NCI-H526 (cell line): ENCODE results near the gene NEO1.

Experiments used
- DNase-seq, 2 experiments: peaks; one replicate each; lab custom pipeline; 2025; lab: John Stamatoyannopoulos, UW

NEO1 gene, protein sequence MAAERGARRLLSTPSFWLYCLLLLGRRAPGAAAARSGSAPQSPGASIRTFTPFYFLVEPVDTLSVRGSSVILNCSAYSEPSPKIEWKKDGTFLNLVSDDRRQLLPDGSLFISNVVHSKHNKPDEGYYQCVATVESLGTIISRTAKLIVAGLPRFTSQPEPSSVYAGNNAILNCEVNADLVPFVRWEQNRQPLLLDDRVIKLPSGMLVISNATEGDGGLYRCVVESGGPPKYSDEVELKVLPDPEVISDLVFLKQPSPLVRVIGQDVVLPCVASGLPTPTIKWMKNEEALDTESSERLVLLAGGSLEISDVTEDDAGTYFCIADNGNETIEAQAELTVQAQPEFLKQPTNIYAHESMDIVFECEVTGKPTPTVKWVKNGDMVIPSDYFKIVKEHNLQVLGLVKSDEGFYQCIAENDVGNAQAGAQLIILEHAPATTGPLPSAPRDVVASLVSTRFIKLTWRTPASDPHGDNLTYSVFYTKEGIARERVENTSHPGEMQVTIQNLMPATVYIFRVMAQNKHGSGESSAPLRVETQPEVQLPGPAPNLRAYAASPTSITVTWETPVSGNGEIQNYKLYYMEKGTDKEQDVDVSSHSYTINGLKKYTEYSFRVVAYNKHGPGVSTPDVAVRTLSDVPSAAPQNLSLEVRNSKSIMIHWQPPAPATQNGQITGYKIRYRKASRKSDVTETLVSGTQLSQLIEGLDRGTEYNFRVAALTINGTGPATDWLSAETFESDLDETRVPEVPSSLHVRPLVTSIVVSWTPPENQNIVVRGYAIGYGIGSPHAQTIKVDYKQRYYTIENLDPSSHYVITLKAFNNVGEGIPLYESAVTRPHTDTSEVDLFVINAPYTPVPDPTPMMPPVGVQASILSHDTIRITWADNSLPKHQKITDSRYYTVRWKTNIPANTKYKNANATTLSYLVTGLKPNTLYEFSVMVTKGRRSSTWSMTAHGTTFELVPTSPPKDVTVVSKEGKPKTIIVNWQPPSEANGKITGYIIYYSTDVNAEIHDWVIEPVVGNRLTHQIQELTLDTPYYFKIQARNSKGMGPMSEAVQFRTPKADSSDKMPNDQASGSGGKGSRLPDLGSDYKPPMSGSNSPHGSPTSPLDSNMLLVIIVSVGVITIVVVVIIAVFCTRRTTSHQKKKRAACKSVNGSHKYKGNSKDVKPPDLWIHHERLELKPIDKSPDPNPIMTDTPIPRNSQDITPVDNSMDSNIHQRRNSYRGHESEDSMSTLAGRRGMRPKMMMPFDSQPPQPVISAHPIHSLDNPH (N-terminal part only)

DNA sequence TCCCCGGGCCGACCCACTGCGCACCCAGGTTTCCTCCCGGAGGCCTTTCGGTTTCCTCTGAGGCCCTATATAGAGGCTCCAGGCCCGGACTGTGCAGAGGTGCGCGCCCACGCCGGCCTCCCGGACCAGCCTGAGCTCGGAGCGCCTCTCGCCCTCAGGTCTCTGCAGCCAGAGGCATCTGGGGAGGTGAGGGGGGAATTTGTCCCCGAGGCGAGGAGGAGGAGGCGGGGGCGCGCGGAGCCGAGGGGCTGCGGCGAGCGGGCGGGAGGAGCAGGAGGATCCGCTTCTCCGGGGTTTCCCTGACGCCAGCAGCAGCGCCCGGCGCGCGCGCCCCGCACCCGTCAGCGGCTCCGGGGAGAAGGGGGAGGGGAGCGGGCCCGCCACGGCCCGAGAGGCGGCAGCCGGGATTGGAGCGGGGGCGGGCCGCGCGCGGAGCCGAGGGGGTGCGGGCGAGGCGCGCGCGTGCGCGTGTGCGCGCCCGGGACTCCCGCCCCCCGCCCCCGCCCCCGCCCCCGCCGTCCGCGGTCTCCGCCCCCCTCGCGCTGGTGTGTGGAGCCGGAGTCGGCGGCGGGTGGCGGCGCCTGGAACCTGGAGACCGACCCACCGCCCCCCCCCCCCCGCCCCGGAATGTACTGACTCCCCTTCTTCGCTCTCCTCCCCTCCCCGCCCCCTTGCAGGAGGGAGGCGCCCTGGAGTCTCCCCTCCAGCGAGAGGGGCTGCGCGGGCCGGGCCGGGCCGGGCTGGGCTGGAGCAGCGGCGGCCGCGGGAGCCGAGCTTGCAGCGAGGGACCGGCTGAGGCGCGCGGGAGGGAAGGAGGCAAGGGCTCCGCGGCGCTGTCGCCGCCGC, at the start of gene NEO1:
Gene NEO1, plus strand, starts transcription at position 657 of the 846 bp plus-strand sequence. CDS start 213 bp downstream, outside the sequence.
- DNase-seq: peak; percentile 61 to 92

DNA sequence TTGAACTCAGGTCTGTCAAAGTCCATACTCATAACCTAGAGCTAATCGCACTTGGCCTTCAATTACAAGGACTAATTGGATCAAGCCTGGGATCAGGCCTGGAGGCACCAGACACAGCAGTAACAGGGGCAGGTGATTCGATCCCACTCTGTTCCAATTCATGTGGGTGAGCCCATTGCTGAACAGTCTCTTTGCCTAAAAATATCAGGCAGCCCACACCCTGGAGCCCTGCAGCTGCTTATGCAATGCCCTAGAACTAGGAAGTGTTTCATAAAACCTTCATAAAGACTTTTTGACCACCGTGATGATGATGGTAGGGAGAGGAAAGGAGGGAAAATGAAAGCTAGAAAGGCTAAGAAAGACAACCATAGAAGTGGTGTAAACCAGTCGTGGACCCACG, 47.8 kb upstream of the NEO1 start:
- DNase-seq: no peak

DNA sequence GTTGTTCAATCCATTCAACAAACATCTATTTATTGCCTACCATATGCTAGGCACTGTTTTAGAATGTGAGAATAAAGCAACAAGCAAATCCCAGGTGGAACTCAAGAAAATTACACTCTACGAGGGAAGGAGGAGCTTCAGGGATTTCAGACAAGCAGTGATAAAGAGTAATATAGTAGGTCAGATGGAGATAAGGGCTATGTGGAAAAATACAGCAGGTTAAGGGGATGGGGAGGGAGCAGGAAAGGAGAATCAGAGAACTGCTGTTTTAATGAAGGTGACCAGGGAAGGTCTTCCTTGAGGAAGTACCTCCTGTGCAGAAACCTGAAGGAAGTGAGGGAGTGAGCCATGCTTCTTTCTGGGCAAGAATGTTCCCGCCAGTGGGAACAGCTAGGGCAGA, 47.2 kb upstream of the NEO1 start:
- no peak for DNase-seq

DNA sequence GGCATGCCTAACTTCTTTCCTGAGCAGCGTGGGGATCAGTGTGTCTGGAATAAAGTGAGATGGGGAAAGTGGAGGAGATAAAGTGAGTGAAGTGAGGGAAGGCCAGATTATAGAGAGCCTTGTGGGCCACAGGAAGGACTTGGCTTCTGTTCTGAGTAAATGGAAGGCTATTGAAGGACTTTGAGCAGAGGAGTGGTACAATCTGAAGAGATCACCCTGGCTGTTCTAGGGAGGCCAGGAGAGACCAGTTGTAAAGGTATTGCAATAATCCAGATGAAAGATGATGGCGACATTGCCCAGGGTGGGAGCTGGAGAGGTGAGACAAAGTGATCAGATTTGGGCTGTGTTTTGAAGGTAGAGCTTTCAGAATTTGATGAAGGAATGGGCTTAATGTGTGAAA, 46.8 kb upstream of the NEO1 start:
- no peak for DNase-seq

DNA sequence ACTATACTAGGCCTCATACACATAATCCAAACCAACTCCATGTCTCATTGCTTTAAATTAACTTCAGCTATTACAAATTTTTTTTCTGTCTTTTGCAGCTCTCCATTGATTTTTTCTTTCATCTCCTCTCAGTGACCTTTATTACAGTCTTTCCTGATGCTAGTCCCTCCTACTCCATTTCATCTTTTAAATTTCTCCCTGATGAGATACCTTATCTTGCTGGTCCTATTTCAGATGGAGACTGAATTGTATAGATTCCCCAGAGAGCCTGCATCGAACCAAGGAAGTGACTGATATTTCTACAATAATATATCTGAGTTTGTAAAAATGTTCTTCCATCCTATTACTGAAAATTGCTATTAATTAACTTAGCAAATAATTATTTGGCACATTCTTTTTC, 45.7 kb upstream of the NEO1 start:
- no peak for DNase-seq

DNA sequence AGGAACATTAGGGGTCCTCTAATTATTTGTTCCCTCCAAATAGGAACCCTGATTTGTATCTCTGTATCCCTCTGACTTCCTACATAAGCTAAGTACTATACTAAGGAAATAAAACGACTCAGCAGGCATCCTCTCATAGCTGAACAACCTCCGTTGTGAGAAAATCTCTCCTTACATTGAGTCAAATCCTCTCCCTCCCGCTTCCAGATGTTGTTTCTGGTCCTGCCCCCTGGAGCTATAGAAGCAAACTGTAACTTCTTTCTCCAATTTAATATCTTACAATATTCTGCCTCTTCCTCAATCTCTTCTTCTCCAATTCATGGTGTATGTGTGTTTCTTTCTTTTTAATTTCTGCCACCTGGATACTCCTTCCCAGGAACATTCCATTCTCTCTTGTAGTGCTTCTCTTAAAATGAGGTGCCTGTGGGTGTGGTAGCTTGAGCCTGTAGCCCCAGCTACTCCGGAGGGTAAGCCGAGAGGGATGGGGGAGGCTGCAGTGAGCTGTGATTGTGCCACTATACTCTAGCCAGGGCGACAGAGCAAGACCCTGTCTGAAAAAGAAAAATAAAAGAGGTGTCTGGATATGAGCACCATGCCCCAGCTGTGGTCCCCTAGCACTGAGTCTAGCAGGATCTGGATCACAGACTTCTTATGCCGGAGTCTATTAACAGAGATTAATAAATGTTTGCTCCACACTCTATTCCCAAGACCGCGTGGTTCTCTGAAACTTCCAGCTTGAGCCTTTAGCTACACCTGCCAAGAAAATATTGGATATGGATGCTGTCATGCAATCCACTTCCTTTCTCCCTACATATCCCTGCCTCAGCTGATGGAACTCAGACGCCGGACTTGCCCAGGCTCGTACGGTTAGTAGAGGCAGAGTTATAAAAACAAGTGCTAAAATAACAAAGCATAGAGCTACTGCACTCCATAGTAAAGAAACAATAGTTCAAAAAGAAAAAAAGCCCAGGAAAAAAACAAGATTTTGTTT, 42.9 kb upstream of the NEO1 start:
- no peak for DNase-seq

DNA sequence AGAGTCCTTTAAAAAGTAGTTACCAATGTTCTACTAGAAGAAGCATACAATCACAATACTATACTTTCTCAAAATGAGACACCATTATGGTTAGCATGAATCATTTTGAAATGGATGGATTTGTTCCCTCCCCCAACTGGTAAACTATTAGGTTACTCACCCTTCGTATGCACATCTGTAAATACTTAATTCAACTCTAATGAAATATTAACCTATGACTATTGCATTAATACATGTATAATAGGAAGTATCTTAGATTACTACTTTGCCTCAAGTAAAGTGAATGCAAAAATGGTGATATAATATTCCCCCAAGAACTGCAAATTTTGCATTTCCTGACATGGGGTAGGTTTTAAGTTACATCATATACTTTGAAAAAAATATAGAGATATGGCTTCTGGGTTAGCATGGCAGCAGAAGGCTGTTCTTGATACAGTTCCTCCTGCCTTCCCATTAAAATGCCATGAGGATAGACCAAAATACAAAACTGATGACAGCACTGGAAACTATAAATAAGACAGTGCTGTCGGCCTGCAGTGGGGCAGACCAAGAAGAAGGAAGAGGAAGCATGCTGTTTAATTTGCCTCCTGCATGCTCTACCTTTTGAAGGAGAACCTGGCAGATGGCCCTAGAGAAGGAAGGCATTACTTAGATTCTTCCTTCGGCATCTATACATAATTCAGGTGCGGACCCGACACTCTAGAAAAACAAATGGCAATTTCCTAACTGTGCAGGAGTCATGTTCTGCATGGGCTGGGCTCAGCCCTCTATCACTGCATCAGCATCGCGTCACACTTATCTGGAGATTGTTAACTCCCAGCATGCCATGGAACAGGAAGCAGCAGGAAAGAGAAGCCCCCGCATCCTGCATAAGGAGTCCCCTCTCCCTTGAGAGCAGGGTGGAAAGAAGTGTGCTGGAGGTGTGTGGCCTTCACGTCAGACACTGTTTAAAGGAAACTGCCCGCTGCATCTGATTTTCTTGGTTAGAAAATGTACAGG, 41.8 kb upstream of the NEO1 start:
- DNase-seq: peak in 1 of 2 experiments; percentile 17

DNA sequence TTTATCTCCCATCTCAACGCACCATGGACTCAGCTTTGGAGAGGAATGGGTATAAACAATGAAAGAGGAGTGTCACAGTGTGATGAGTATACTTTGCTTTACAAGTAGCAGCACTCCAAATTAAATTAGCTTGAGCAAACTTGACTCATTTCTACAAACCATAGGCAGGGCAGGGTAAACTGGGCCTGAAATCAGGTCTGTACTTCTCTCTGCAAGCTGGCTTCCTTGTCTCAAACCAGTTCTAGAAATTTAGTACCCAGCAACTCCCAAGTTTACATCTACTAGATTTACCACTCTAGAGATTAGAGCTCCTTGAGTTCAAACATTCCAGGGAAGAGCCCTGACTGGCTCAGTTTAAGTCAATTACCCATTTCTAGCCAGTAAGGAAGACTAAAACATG, 37.4 kb upstream of the NEO1 start:
- no peak for DNase-seq

DNA sequence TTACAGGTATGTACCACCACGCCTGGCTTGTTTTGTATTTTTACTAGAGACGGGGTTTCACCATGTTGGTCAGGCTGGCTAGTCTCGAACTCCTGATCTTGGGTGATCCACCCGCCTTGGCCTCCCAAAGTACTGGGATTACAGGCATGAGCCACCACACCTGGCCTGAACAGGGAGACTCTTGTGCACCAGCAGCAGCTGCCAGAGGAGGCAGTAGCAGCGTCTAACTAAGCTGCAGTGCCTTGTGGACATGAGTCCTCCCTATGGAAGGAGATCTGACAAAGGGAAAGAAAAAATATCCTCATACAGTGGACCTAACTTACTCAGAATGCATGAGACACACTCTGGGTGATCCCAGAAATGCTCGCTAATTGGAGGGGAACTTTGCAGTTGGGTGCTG, 36.8 kb upstream of the NEO1 start:
- no peak for DNase-seq

DNA sequence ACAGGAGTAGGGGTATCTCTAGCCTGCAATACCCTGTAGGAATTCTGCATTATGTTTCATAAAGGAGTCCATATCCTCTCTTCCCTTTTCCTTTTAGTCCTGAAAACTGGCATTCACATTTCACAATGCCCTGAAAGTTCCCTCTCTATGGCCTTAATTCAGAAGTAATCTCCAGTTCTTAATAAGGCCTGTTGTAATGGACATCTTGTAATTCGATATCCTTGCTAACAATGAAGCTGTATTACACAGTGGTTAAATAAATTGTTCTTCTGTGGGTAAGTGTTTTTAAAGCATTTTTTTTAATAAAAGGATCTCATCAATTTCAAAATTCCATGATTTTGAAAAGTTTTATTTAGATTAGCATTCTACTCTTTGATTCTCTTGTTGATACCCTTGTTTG, 34.3 kb upstream of the NEO1 start:
- no peak for DNase-seq

DNA sequence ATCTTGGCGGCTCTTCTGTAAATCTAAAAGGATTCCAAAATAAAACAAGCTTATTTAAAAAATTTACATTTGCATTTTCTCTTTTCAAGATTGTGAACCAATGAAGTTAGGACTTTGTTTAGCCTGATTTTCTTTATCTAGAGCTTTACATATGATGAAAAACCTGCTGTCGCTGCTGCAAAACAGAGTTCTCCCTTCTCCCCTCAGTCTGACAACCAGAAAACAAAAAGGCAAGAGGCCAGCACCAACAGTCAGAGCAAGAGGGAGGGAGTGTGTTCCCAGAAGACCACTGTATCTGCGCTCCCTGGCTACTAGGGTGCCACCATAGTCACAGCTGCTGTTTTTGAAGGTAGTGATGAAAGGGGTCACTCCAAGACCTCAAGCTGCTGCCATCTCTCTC, 33.1 kb upstream of the NEO1 start:
- DNase-seq: no peak

DNA sequence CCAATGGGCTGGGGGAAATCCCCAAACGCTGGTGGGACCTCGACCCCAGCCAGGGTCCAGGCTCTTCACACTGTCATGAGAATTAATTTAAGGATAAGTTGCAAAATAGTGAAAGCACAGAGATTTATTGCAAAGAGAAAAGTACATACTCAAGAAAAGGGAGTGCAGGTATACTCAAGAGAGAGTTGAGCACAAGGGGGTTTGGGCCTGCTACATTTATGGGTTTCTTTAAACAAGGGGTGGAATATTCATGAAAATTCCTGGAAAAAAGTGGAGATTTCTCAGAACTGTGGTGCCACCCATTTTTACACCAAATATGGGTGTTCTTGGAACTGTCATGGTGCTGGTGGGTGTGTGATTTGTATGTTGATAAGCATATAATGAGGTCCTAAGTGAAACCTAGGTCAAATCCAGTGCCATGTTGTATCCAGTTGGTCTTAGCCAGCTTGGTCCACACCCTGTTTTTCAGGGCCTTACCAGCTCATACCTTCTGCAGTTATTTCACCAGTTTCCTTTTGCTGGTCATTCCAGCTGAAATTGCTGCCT, 32.6 kb upstream of the NEO1 start:
- DNase-seq: no peak

DNA sequence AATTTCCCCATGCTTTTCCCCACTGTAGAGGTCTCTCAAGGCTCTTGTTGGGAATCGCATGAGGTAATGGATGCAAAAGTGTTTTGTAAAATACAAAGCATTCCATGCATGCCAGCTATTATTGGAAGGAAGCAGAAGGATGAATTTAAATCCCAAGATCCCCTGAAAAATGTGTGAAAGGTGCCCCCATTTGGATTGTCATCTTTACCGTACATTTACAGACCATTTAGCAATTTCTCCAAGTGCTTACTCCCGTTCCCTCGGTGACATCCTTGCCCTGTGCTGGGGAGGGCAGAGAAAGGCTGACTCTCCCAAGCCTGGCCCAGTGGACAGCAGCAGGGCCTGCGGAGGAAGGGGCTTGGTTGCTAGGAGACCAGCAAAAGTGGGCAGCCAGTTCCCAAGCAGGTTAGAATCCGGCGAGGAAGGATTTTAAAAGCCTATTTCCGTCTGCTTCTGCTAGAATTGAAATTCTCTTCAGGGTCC, 31.1 kb upstream of the NEO1 start:
- no peak for DNase-seq

DNA sequence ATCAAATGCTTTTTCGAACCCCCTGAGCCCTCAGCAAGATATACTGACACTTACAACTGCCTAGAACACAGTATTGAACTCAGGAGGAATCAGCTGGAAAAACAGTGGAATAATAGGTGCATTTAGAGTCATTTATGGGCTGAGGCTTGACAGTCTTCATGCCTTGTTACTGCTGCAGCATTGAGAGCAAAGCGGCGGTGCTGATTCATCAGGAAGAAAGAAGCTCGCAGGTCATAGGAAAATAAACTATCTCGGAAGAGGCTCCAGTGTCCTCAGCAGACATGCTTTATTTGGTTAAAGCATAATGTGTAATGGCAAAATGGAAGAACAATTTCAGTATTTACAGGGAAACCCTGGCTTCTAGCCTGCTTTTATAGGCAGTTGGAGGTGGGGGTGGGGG, 30.1 kb upstream of the NEO1 start:
- DNase-seq: no peak

DNA sequence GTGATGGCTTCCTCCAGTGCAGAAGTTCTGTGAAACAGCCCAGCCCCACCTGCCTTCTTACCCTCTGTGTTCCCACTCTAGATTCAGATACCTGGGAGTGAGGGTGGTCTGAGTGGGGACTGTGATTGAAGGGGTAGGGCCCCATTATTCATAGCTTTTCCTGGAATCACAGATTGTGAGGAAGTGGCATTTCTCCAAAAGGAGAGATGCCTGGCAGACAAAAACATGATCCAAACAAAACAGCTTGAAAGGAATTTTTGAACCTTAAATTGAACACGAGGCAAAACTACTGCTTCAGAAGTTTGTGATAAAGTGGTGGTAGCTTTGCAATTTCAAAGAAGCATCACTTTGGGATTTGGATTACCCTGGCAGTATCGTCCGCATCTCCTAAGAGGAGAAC, 29.2 kb upstream of the NEO1 start:
- DNase-seq: no peak

DNA sequence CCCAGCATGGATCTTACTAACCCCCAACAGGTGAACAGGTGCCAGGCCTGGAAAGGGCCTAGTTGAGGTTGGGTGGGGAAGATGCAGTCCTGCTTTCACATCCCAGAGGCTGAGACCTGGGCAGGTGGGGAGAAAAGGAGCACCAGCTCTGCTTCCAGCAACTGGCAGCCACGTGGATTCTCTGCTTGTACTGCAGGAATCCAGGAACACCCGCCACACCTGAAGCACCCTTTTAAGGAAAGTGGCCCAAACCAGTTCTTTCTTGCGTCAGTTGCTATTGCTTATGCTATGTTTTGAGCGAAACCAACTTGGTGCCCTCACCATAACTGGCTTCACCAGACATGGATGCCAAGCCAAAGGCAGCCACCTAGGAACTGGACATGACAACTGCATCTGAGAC, 28.1 kb upstream of the NEO1 start:
- DNase-seq: no peak

DNA sequence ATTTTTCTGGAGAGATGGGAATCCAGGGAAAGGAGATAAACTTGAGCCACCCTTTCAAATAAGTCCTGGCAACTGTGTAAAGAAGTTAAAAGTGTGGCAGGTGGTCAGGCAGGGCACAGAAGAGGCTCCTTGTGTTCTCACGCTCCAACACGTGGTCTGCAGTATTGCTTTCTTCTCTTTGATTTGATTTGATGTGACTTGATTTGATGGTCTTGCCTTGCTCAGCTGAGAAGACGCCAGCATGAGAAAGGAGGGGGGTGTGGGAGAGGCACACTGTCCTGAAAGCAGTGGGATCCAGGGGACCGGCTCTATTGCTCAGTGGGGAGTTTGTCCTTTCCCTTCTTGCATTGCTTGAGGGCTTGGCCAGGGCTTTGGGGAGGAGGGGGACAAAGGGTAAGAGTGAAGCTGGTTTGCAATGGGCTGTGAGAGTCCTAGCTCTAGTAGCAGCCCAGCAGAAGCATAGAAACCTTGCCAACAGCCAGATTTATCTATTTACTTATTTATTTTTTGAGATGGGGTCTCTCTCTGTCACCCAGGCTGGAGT, 25.7 kb upstream of the NEO1 start:
- no peak for DNase-seq

DNA sequence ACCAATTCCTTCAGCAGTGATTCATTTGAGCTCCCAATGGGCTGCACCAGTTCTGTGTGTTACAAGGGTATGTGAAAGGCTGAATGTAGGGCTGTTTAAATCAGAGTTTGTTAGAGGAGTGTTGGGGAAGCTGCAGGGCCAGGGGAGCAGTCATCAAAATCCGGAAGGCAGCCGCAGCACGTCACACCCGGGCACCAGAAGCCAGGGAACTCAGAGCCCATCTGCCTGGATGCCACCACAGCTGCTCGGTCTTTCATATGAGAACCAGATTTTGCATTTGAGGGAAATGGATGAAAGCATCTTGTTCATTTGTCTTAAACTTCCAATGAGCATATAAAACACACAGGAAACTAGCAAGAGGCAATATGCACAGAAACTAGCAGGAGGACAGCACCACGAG, 24.2 kb upstream of the NEO1 start:
- DNase-seq: no peak
